GM19455 (cell line): ENCODE measurements around the gene ZNF609.
"Not testable (repeated sequence)": the region's sequence is repeated elsewhere in the genome, so short reads cannot be mapped to it uniquely, and the experiment has no call there.

Experiments used
- ATAC-seq: cut with Tn5 transposase; IDR thresholded peaks from one replicate; pipeline ENCODE4 v1.9.1; 2021; ENCODE audit not compliant: unreplicated experiment

The ZNF609 gene

DNA sequence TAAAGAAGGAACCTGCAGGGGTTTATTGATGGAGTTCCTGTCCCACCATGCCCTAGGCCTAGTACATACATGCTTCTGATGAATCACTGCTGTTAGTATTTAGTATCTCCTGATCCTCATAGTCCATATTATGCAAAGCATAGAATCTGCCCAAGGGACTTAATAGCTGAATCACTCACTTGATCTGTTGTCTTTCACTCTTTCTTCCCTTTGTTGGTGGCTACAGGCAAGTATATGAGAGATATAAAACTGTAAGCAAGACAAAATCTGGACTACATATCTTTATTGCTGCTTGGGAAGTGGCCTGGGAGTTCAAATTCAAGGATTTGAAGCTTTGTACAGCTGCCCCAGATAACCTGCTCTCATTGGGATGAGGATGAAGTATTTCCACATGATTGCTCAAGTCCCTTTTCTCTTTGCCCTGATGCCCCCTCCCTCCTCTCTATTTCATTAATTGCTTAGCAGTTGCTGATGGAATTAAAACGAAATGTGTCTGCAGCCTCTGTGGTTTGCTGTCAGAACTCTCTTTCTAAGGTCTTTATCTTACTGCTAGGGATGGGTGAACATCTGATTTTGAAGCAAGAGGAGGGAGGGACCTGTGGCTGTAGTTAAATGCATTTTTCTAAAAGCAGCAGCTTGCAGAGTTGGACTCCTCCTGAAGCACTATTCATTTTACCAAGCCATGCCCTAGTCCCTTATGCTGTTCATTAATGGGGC, 114.1 kb downstream of the ZNF609 start:
- no peak for ATAC-seq

DNA sequence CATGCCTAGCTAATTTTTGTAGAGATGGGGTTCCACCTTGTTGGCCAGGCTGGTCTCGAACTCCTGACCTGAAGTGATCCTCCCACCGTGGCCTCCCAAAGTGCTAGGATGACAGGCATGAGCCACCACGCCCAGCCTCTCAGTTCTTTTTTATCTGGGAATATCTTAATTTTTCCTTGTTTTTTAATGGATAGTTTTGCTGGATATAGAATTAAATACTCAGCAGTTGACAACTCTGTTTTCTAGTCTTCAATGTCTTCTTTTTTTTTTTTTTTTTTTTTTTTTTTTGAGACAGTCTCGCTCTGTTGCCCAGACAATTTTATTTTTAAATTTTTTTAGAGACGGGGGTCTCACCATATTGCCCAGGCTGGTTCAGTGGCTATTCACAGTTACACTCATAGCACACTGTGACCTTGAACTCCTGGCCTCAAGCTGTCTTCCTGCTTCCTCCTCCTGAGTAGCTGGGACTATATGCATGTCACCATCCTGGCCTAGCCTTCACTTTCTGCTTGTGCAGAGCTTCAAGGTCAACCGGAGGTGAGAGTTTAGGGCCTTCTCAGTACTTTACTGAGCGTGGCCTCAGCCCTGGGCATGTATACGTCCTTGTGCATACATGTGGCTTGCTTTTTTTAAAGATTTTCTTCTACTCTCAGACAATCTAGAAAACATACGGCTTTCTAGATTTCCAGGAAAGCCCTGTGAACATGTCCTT, 120.5 kb downstream of the ZNF609 start:
- ATAC-seq, result no peak

DNA sequence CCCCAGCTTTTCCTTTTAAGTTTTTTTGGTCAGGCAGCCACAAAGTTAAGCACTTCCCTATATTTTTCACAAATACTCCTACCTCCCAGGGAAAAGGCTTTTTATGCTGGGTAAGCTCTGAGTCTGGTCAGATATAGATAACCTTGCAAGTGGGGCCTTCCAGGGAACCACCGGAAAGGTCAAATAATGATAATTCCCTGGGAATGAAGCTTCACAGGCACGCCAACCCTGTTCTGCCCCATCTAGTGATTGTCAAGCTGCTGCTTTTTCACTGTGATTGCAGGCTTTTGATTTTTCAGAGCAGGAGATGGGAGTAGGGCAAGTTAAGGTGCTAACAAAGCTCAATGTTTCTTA, 121.0 kb downstream of the ZNF609 start:
- ATAC-seq, result no peak

DNA sequence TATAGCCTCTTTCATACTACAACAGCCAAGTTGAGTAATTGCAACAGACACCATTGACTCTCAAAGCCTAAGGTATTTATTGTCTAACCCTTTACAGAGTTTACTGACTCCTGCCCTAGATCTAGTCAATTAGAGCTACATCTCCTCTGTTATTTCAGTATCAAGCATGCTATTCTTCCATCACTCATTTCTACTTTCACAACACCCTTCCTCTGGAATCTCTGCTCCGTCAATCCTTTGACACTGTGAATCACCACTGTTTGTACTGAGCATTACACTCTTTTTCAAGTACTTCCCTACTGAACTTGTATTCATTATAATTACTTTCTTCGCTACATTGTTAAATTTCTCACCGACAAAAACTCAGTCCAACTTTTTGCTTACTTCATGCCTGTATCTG, 121.8 kb downstream of the ZNF609 start:
- ATAC-seq, result no peak

DNA sequence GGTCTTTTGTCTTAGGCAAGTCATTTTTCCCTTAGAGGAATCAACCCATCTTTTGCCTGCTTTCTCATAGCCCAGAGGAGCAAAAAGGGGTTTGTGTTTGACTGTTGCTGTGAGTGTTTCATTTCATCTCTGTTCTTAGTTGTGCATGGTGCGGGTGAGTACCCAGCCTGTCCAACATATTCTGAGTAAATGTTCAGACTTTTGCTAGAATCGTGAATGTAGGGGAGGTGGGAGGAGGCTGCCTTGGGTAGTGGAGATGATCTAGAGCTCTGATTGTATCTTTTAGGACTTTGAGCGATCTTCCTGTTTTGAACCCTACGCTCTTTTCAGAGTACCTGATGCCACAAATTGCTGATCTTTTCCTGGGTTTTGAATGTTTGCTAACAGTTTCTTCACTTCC, 123.1 kb downstream of the ZNF609 start:
- ATAC-seq, result no peak

DNA sequence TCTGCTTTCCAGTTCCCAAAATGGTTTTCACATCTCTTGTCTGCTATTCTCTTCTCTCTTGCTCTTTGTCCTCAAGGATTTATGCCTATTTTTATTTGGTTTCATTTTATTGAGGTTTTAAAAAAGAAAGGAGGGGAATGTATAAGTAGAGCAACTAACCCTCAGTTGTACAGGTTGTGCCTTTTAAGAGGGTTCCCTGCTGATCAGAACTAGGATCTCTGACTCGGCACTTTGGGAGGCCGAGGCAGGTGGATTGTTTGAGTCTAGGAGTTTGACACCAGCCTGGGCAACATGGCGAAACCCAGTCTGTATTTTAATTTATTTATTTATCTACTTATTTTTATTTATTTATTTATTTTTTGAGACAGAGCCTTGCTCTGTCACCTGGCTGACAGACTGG, 123.6 kb downstream of the ZNF609 start:
- ATAC-seq, result no peak

DNA sequence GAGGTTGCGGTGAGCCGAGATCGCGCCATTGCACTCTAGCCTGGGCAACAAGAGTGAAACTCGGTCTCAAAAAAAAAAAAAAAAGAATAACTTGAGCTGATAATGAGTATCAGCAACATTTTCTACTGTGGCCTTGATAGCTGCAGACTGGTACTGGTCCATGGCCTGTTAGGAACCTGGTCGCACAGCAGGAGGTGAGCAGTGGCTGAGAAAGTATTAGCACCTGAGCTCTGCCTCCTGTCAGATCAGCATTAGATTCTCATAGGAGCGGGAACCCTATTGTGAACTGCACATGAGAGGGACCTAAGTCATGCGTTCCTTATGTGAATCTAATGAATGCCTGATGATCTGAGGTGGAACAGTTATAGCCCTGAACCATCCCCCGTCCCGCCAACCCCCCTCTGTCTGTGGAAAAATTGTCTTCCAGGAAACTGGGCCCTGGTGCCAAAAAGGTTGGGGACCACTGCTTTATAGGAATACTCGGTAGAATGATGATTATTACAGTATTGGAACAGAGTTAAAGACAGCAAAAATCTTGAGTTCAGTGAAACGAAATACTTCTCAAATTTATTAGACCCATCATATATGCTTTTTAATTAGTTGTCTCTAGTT, 126.0 kb downstream of the ZNF609 start:
- ATAC-seq, result no peak

DNA sequence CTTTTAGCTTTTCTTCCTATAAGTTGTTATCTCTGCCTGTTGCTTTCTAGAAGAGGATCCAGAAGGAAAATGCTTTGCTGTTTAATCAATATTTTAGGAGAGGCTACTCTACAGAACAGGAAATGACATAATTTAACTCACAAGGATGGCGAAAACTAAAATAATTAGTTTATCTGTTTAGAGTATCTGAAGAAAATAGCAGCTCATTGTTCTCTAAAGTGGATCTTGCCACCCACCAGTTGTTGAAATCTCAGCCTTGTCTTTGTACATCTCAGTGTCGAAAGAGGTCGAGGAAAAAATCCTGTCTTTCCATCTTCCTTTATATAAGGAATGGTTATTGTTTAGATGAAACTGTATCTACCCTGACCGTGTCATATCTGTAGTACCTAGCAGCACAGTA, 126.6 kb downstream of the ZNF609 start:
- no peak for ATAC-seq

DNA sequence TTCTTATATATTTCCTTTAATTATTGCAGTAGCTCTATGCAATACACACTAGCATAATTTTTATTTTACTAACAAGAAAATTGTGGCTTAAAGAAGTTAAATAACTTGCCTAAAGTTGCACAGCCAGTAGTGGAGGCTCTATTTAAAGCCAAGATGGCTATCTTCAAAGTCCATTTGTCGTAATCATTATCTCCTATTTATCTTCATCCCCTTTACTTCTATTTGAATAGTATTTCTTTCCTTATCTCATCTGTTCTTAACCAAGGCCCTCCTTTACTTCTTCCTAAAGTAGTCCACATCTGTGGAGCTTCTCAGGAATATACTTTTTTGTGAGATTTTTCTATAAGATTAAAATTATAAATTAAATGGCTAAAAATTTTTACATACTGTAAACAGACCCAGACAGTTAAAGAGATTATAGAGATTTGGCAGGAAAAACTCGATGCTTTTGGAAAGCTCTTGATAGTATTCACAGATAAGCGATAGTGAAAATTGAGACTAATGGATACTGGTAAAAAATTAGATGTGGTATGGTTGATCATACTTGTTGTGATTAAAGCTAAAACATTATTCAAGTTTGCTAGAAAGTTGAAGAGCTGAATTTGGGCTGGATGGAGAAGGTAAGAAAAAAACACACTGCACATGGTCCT, 129.2 kb downstream of the ZNF609 start:
- no peak for ATAC-seq

DNA sequence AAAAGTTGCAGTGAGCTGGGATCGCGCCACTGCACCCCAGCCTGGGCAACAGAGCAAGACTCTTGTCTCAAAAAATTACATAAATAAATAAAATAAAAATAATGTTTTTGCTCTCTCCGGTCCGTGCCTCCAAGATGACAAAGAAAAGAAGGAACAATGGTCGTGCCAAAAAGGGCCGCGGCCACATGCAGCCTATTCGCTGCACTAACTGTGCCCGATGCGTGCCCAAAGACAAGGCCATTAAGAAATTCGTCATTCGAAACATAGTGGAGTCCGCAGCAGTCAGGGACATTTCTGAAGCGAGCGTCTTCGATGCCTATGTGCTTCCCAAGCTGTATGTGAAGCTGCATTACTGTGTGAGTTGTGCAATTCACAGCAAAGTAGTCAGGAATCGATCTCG, 132.5 kb downstream of the ZNF609 start:
- not testable (repeated sequence) for ATAC-seq

DNA sequence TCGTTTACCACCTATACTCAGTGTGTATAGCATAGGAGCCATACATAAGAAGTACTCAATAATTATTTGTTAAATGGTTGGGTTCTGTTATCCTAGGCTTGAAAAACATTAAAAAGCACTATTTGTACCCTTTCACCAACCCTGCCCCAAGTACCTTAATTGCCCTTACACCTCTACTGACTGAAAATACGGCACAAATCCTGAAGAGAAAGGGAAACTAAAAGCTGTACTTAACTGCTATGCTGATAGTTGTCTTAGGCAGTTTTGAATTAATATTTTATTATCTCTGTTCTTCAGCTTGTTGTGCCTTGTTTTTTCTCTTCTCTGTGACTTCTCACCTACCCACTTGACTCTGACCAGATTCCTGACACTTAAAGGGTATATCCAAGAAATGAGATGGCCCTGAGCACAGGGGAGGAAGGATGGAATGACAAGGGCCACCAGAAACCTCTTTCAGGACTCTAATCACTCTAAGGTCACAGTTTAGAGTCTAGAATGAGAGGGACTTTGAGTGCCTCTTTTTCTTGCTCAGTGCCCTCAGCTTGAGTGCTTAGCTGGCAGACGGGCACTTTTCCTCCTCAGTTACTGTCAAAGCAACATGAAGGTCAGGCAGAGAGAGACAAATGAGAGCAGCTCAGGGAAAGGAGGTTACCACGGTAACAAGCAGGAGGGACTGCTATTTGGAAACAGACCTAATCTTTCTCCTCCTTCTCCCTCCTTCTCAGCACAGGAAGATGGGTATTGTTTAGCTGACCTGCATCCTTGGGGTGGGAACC, 136.5 kb downstream of the ZNF609 start:
- no peak for ATAC-seq

DNA sequence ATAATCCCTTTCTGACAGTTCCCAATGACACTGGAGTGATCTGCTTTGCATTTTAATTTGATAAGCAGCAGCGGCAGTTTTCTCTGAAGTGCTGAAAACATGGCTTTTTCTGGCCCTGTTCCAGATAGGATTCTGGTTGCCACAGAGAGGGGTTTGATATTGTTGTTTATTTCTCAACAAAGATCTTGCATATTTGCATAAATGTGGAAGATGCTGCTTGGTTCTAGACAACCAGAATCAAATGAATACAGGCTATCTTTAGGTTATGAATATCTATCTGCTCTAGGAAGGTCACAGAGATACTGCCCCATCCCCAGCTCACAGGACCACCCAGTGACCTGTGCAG, 137.1 kb downstream of the ZNF609 start:
- ATAC-seq, result no peak

DNA sequence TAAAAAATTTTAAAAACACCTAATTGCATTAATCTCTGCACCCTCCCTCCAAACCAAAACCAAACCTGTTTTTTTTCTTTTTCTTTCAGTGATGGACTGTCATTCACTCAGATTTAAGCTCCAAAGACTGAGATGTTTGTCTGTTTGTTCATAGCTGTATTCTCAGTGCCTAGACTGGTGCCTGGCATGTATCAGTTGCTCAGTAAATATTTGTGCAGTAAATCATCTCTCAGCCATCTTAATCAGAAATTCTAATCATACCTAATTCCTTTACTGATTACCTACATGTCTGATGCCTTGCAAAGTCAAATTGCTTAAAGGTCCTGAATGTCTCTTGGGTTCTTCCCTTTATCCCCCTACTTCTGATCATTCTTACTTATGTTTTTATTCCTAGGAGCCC, 138.8 kb downstream of the ZNF609 start:
- no peak for ATAC-seq

DNA sequence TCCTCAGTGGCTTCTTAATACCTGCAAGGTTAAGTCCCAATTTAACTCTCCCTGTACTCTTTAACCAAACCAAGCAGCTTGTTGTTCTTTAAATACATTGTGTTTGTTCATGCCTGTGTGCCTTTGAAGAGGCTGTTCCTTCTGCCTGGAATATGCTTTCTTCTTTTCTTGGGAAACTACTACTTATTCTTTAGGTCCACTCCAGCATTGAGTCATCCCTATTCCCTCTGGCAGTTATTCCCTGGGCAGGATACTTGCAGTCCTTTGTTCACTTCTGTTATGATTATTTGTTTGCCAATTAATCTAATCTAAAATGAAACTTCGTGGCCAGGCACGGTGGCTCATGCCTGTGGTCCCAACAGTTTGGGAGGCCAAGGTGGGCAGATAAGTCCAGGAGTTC, 139.3 kb downstream of the ZNF609 start:
- ATAC-seq, result no peak

DNA sequence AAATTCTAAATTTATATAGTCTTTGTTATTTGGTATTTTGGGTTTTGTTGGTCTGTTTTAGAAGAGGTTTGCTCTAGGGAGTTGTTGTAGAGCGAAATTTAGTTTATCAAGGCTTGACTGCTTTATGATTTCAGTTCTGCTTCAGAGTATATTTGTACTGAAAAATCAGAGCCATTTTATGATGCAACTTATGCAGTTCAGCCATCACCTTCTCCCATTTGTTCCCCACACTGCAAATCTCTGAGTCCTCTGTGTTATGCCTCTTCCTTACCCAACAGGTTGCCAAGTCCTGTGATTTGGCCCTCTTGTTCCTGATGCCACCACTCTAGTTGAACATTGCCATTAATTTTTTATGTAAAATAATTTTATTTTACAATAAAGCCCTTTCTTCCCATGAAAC, 140.4 kb downstream of the ZNF609 start:
- ATAC-seq, result no peak

DNA sequence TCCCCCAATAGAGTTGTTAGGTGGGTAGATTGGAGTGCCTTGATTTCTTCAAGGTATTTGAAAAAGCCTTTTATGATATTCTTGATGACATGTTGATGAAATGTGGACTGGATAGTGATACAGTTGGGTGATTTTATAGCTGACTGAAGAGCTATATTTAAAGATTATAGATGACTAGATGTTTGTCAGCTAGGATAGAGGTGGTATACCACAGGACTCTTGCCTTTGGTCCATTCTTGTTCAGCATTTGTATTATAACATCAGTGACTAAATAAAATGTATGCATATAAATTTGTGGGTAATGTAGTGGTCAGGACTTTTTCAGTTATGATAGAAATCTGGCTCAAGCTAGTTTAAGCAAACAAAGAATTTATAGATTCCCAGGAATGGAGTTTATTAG, 143.9 kb downstream of the ZNF609 start:
- no peak for ATAC-seq

DNA sequence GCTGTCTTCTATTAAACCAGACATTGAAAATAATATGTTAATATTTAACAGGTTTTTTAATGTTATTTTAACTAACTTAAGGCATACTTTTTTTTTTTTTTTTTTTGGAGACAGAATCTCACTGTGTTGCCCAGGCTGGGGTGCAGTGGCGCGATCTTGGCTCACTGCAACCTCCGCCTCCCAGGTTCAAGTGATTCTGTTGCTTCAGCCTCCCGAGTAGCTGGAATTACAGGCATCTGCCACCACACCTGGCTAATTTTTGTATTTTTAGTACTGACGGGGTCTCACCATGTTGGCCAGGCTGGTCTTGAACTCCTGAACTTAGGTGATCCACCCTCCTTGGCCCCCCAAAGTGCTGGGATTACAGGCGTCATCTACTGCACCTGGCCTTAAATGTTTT, 147.0 kb downstream of the ZNF609 start:
- not testable (repeated sequence) for ATAC-seq

DNA sequence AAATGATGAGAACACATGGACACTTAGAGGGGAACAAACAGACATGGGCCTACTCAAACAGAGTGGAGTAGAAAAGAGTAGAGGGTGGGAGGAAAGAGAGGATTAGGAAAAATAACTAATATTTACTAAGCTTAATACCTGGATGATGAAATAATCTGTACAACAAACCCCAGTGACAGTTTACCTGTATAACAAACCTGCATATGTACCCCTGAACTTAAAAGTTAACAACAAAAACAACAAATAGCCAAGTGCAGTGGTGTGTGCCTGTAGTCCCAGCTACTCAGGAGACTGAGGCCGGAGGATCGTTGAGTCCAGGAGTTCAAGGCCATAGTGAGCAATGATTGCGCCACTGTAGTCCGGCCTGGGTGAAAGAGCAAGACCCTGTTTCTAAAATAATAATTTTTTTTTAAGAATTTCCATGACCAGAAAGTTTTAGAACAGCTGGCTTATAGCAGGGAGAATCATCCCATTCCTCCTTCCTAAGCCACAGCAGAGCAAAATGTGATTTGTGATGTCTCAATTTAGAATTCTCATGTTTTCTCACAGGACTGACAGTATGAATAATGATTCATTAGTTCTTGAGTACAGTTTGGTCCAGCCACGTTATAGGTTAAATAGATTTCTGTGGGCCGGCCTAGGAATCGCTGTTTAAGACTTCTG, 150.0 kb downstream of the ZNF609 start:
- ATAC-seq, result no peak

DNA sequence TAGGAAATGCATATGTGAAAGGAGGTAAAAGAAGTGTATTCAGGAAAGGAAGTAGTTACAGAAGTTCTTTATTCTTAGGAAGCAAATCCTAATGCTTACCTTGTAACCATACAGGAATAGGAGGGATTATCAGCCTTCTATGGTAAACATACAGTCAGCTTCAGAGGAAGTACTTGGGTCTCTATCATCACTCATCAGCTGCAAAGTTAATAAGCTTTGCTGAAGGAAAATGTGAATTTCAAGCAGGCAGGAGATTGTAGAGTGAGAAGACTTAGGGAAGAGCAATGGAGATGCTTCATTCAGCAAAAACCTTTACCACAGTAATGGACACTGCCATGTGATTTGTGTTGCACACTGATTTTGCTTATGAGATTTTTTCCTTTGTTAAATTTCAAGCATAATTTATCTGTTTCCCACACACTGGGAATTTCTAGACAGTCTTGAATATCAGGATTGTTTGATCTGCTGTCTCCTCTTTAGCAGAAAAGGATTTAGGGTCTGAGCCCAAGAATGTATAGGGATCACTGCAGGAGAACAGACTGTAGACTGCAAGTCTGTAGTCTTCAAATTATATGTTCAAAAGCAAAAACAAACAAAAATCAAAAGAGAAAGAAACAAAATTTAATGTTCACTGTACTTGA, 150.8 kb downstream of the ZNF609 start:
- ATAC-seq, result no peak

DNA sequence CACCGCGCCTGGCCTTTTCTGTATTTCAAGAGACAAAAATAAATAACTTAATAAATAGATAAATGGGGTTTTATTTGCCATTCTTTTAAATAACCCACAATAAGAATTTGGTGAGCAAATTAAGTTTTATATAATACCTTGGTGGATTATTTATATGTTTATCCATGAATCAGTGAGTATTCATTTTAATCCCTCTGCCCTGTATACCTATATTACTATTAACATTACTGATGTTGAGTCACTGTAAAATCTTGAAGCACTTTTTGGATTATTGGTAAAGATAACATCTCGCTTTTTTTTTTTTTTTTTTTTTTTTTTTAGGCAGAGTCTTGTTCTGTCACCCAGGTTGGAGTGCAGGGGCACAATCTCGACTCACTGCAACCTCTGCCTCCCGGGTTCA, 154.1 kb downstream of the ZNF609 start:
- no peak for ATAC-seq
